NCI-H524 (cell line): ENCODE measurements around the gene SYT14.
A peak's percentile ranks its signal among the peaks of the same experiment; 100 is the strongest.
"Not testable (repeated sequence)": the region's sequence is repeated elsewhere in the genome, so short reads cannot be mapped to it uniquely, and the experiment has no call there.

Experiments
- DNase-seq, 2 experiments: peaks; one replicate each; lab custom pipeline; 2025; lab: John Stamatoyannopoulos, UW

The SYT14 gene

DNA sequence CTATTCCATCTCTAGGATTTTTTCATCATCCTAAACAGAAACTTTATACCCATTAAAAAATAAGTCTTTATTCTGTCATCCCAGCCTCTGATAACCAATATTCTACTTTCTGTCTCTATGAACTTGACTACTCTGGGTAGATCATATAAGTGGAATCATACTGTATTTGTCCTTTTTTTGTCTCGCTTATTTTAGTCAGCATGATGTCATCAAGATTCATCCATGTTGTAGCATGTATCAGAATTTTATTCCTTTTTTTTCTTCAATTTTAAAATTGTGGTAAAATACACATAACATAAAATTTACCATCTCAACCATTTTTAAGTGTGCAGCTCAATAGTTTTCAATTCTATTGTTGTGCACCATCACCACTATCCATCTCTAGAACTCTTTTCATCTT is 90.0 kb downstream of the SYT14 start:
- DNase-seq: no peak

DNA sequence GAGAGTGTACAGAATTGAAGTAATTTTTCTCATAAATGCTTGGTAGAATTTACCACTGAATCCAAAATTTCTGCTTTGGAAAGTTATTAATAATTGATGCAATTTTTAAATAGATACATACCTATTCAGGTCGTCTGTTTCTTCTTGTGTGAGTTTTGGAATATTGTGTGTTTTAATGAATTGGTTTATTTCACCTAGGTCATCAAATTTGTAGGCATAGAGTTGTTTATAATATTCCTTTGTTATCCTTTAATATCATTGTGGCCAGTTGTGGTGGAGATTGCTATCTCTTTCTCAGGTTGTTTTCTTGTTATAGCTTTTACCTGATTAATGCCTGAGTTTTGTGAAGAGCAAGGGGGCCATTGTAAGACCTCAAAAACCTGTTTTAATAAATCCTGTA is 93.5 kb downstream of the SYT14 start:
- DNase-seq: no peak

DNA sequence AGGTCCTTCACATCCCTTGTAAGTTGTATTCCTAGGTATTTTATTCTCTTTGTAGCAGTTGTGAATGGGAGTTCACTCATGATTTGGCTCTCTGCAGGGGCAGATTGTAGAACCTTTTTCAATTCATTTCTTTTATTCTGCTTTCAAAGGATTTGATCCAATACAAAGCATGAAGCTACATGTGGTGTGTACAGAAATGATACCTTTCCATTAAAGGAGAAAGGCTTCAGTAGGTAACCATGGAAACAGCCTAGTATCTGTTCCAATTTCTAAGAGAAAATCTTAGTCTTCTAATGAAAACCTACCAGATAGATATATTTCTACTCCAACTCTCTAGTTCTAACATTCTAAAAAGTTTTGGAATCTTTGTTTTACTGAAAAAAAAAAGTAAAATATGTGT is 105.0 kb downstream of the SYT14 start:
- DNase-seq: no peak

DNA sequence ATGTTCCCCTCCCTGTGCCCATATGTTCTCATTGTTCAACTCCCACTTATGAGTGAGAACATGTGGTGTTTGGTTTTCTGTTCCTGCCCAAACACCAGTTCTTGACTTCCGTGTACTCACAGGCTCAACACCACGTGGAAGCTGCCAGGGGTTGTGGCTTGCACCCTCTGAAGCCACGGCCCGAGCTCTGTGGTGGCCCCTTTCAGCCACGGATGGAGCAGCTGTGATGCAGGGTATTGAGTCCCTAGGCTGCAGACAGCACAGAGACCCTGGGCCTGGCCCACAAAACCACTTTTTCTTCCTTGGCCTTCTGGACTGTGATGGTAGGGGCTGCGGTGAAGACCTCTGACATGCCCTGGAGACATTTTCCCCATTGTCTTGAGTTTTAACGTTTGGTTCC is 111.6 kb downstream of the SYT14 start:
- peak in 1 of 2 experiments; percentile 44 for DNase-seq

DNA sequence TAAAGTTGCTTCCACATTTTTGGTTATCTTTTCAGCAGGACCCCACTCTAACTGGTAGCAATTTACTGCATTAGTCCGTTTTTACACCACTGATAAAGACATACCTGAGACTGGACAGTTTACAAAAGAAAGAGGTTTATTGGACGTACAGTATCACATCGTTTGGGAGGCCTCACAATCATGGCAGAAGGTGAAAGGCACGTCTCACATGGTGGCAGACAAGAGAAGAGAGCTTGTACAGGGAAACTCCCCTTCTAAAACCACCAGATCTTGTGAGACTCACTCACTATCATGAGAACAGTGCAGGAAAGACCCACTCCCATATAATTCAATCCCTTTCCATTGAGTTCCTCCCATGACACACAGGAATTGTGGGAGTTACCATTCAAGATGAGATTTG is 112.5 kb downstream of the SYT14 start:
- DNase-seq: not testable (repeated sequence)

DNA sequence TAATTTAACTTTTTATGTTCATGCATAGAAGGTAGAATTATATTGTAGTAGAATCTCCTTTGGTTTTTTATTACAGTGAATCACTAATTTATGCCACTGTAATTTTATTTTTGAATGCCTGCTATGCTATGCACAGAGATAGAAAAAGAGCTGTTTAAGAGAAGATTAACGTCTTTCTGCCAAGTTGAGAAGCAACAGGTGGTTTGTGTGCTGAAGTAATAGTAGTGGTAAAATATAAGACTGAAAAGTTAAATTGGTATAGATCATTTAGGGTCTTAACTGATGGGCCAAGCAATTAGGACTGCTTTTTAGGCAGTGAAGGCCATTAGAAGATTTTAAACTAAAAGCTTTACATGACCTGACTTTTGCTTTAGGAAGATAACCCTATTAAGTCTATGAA is 115.1 kb downstream of the SYT14 start:
- DNase-seq: no peak

DNA sequence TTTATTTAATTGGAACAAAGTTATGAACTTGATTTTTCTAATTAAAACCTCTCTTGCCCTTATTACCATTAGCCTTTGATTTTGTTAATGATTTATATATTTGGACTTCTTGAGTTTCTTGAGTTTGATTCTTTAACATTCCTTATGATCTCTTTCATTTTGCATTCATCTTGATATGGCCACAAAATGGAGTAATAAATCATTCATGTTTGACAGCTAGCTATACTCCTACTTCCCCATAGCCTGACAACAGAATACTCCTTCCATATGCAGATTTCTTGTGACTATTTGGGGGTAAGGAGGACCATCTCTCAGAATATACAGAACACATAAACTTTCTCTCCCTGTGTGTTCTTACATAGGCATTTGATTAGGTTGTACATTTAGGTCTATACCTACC is 119.6 kb downstream of the SYT14 start:
- no peak for DNase-seq

DNA sequence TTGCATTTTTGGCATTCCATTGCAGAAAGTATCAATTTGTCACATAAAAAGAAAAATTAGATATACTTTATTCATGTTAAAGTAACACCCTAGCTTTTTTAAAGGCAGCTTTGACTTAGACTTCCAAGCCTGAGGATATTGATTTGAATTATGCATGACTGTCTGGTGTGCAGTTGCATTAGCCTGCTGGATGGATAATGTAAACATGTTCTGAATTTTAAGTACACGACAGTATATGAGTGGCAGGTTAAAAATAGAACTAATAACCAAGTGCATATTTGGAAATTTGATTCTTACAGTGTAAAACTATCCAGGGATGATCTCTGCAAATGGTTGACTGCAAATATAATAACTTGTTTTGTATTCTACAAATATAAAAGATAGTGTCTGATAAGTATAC is 124.0 kb downstream of the SYT14 start:
- peak in 1 of 2 experiments; percentile 4 for DNase-seq

DNA sequence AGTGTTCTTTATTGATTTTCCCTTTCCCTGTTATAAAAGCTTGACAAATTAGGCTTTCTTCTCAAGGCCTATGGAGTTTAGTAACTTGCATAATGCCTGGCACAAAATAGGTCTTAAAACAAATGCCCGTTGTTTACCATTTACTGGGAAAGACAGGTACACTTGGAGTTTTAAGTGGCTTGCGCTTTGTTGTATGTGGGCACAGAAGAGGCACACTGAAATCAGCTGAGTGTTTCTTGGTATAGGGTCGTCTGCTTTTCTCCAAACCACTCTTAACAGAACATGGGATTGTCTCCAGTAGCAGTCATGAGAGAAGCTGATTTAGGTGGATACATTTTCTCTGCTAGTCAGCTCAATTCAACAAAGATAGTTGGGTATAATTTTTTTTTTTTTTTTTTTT is 132.5 kb downstream of the SYT14 start:
- no peak for DNase-seq

DNA sequence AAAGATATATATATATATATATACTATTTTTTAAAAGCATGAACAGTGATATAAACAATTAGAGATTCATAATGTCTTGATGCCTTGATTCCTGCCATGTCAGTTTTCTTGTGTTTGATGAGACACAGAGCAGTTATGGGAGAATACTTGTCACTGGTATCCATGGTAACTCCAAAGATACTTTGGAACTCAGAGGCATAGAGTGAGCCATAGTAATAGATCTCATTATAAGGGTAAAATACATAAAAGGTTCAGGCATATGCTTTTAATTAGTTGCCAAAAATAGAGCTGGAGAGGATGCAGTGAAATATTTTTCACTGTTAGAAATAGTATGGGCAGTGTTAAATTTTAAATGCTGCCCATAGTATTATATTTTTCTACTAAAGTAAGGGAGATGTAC is 134.1 kb downstream of the SYT14 start:
- DNase-seq: peak in 1 of 2 experiments; percentile 3

DNA sequence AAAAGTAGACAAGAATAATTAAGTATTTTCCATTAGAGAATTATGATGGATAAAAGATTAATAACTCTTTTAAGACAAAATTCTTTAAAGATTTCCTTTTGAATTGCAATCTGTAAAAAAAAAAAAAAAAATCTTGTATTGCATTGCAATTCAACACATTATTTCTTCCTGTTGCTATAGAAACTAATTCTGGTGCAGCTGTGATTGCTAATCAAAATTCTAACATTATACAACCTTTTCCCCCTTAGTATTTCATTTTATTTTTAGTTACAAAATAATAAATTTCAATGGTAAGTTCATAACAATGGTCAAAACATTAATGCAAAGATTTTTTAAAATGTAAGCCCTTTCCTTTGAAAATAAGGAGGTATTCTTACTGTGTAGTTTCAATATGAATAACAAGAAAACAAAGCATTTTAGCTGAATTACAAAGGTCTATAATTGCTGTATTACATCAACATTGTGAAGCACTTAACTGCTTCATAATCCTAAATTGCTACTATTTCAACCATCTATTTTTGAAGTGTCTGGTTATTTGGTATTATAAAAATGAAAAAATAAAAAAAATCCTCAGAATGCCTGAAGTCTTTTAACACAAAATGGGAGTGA is 135.0 kb downstream of the SYT14 start:
- no peak for DNase-seq

DNA sequence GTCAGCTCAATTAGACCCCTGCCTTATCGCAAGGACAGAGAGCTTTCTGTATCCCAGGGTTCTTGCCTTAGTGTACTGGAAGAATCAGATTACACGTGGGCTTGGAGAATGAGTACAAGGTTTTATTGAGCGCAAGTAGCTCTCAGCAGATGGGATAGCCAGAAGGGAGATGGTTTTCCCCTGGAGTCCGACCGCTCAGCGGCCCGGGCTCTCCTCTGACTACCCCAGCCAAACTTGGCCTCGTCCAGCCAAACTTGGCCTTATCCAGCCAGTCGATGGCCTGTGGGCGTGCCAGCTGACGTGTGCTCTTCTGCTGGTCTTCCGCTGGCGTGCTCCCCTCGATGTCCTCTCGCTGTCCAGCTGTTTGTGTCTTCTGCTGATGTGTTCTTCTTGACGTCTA is 136.9 kb downstream of the SYT14 start:
- peak in 1 of 2 experiments; percentile 46 for DNase-seq

DNA sequence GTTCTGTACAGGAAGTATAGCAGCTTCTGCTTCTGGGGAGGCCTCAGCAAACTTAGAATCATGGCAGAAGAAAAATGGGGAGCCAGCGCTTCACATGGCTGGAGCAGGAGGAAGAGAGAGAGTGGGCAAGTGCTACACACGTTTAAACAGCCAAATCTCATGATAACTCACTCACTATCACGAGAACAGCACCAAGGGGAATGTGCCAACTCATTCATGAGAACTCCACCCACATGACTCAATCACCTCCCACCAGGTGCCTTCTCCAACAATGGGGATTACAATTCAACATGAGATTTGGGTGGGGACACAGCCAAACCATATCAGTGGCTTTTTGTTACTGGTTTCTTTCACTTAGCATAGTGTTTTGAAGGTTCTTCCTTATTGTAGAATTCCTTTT is 138.6 kb downstream of the SYT14 start:
- DNase-seq: no peak

DNA sequence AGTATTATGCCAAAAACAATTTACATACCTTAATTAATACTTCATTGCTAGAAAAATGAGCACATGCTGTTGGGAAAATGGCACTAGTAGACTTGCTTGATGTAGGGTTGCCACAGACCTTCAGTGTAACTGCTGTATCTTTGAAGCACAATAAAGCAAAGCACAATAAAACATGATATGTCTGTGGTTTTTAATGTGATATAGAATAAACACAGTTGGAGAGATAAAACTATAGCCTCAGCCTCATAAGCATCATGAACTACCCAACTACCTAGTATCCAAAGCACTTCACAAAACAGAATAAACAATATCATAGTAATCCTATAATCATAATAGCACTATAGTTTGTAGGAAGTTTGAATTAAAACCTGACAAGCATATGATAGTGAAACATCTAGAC is 143.5 kb downstream of the SYT14 start:
- DNase-seq: no peak

DNA sequence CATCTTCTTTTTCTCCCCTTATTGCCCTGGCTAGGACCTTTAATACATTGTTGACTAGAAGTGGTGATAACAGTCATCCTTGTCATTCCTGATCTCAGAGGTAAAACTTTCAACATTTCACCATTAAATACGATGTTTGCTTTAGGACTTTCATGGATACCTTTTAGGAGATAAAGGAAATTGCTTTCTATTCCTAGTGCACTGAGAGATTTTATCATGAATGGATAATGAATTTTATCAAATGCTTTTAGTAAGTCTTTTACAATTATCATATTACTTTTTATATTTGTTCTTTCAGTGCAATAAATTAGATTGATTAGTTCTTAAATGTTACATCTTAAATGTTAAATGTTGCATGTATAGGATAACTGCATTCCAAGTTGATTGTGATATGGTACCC is 147.3 kb downstream of the SYT14 start:
- DNase-seq: no peak

DNA sequence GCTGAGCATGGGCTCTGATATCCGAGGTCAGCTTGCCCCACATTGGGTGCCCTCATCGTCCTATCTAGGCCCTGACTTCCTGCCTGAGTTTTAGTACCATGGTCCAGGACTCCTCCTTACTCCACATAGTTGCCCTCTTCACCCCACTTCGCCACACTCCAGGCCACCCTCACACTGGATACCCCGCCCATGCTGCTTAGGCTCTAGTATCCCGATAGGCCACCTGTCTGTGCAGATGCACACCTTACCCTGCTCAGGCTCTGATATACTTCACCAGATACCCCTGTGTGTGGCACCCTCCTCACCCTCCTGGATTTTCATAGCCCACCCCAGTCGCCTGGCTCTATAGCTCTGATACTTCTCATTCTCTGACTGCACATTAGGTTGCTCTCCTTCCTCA is 149.0 kb downstream of the SYT14 start:
- DNase-seq: no peak

DNA sequence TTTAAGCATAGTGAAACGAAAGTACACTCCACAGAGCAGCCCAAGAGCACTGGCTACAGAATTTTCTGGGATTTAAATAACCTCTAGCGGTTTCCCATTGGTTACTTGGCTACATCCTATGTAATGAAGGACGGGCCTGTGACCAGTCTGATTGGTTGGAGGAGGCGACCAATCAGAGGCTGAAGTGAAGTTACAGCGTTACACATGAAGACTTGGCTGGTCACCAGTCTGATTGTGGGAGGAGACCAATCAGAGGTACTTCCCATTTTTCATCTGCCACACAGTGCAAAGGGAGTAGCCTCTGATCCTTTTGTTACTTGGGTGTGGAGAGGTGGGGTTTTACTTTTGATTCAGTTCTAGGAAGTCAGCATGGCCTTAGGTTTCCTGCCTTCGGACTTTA is 151.8 kb downstream of the SYT14 start:
- DNase-seq: no peak

DNA sequence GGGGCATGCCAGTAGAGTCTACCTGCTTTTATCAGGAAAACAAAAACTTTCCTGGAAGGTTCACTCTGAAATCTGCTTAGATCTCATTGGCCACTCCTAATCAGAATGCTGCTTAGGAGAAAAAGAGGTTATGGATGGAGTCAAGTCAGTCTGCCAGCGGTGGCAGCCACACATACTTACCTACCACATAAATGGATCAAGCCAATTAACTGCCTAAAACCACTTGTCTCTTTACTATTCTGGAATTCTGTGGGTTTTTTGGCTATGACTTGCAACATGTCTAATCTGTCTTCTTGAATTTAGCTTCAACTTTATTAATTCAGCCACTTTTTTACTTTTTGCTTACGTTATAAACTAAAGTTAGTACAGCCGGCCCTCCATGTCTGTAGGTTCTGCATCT is 154.3 kb downstream of the SYT14 start:
- no peak for DNase-seq

DNA sequence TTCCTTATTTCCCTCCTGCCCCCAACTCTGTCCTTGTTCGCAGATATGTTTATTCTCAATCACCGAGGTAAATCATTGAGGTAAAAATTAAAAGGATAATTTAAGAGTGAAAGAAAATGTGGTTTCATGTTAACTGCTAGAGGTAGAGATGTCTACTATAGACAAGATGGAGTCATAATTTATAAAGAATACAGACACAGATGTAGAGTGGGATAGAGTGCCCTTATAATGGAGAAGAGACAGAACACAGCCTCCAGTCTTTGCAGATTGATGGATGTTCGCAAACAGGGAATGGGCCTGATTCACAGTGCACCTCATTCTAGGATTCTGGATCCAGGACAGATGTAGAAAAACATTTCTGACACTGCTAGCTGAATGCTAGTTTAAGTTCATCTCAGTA is 155.4 kb downstream of the SYT14 start:
- DNase-seq: no peak

DNA sequence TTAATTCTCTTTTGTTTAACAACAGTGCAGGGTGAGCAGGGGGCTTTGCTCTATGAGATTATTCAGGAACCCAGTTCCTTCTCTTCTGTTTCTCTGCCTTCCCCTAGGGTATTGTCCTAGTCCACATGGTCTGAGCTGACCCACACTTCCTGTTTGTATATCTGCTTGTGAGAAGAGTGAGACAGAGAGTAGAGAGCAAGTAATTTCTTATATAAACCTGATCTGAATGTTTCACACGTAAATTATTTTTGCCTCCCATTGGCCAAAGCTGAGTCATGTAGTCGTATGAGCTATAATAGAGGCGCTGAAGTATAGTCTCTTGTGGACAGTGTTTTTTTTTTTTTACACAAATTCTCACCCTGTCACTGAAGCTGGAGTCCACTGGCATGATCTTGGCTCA is 160.3 kb downstream of the SYT14 start:
- DNase-seq: no peak

DNA sequence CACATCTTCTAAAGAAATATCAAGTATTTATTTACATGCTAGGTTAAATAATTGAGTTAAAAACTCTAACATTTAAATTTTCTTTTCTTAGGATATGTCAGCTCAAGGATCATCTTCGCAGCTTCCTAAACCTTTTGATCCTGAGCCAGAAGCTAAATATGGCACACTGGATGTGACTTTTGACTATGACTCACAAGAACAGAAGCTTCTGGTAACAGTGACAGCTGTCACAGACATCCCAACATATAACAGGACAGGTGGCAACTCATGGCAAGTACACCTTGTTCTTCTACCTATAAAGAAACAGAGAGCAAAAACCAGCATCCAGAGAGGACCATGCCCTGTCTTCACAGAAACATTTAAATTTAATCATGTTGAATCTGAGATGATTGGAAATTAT is 161.9 kb downstream of the SYT14 start:
- DNase-seq: peak in 1 of 2 experiments; percentile 30

DNA sequence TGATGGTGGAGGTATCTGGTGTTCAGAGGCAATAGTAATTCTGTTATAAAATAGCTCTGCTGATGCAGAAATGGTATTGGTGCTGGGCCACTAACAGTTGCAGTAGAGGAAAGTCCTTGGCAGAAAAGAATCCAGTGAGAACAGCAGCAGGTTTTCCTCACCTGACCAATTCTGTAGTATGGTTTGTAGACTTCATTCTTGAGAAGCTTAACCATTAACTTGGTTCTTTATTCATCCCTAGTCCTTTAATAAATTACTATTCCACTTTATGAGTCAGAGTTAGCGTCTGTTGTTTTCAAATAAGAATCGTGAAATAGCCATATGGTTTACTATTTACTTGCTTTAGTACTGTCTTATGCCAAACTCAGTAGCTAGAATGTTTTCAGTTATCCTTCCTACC is 166.1 kb downstream of the SYT14 start:
- no peak for DNase-seq

DNA sequence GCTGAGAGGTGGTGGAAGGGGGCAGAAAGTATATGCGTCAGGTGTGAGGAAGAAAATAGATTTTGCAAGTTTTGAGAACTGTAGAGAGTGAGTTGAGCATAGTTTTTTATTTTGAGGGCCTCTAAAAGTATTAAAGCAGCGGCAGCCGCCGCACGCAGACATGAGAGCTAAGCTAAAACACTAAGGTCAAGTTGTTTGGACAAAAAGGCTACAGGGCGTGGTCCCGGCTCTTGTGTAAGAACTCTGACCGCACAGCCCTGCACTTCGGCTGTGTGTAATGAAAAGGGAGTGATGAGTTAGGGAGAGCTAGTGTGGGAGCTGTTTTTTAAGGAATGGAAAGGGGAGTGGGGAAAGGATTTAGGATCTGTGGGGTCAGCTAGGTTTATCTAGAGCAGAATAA is 174.9 kb downstream of the SYT14 start:
- DNase-seq: not testable (repeated sequence)

DNA sequence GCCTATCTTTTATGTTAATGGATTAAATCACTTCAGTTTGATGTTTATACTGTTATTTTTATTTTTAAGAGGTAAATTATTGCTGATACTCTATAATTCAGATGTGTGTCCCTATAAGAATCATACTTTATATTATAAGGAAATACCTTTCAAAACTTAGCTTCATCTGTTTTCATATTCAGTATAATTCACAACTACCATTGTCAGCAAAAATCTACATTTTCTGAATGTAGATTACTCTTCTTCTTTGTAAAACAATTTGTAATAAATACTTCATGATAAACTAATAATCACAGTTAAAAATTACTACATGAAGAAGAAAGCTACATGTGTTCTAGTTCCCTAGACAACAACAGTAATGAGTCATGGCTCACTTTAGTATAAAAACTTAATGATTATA is 179.2 kb downstream of the SYT14 start:
- no peak for DNase-seq

DNA sequence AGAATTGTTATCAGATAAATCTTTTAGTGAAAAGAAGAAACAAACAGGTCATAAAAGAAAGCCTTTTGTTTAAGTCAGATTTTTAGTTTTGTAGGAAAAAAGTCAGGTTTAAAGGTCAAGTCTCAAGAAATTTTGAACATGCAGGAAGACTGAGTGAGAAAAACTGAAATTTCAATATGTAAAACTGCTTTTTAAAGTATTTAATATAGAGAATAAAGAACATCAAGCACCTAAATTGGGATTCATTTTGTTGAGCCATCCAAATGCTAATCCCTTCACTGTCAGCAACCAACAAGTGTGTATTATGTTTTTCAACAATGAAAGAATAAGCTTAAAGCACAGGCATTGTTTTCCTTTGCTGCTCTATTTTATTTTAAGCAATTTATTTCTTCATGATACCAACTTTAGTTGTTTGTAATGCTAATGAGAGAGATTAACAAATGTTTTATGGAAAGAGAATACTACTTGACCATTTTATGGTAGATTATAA is 179.7 kb downstream of the SYT14 start:
- DNase-seq: no peak
